Neuron (in vitro differentiated cells): ENCODE data around the gene IFT88.
A peak's percentile ranks its signal among the peaks of the same experiment; 100 is the strongest.

Experiments
- H2AFZ ChIP-seq: one replicate; pipeline ENCODE4 v1.6.1; 2013; ENCODE audit warnings: low read depth, mild to moderate bottlenecking, inconsistent platforms, low read length, moderate library complexity
- H3K27me3 ChIP-seq: one replicate; pipeline ENCODE4 v1.6.1; 2013; ENCODE audit warnings: low read length; ENCODE audit not compliant: insufficient read depth
- H3K36me3 ChIP-seq: one replicate; pipeline ENCODE4 v1.6.1; 2013; ENCODE audit warnings: low read length; ENCODE audit not compliant: insufficient read depth
- H3K4me1 ChIP-seq: one replicate; pipeline ENCODE4 v1.6.1; 2013; ENCODE audit warnings: low read length; ENCODE audit not compliant: insufficient read depth
- H3K4me3 ChIP-seq: 2 replicates; pipeline ENCODE4 v1.5.1; 2013; ENCODE audit warnings: mild to moderate bottlenecking, low read length, moderate library complexity
- H3K9me3 ChIP-seq: one replicate; pipeline ENCODE4 v1.6.1; 2013; ENCODE audit warnings: low read length

IFT88 gene

GRCh38 chr13:20566898-20567874 lies at the start of gene IFT88:
IFT88 (plus strand) TSS chr13:20567157; CDS start chr13:20574386, 7,229 bp downstream.
- Histone ChIP-seq H2AFZ (peak within 1 kb of the TSS; percentile 99), H3K4me1 (peaks cover 4% of the 10 kb centered on the region), H3K36me3 (no peaks in the 10 kb centered on the region), H3K9me3 (peaks cover 6% of the 10 kb centered on the region), H3K27me3 (no peaks in the 10 kb centered on the region), H3K4me3 (peak within 1 kb of the TSS; percentile 95)

GRCh38 chr13:20518660-20519100 lies 48.3 kb upstream of the IFT88 start:
- H3K36me3 ChIP-seq, result no peaks in the 10 kb centered on the region
- H3K4me3 ChIP-seq, result no peak overlapping the region
- no peak overlapping the region for H2AFZ ChIP-seq
- H3K27me3 ChIP-seq, result no peaks in the 10 kb centered on the region
- H3K9me3 ChIP-seq, result no peaks in the 10 kb centered on the region
- peaks cover 7% of the 10 kb centered on the region for H3K4me1 ChIP-seq

GRCh38 chr13:20519875-20520274 lies 47.1 kb upstream of the IFT88 start:
- Histone ChIP-seq H3K27me3 (no peaks in the 10 kb centered on the region), H3K4me1 (peaks cover 9% of the 10 kb centered on the region)

GRCh38 chr13:20521364-20522115 lies 45.4 kb upstream of the IFT88 start:
- Histone ChIP-seq H3K27me3 (no peaks in the 10 kb centered on the region), H3K9me3 (no peaks in the 10 kb centered on the region), H3K36me3 (no peaks in the 10 kb centered on the region), H3K4me1 (peaks cover 14% of the 10 kb centered on the region), H2AFZ (no peak overlapping the region), H3K4me3 (no peak overlapping the region)

More at GRCh38 chr13:20519875-20520274, 47.1 kb upstream of the IFT88 start:
- Histone ChIP-seq H3K36me3 (no peaks in the 10 kb centered on the region), H2AFZ (no peak overlapping the region), H3K4me3 (no peak overlapping the region), H3K9me3 (no peaks in the 10 kb centered on the region)

GRCh38 chr13:20525144-20525600 lies 41.8 kb upstream of the IFT88 start:
- Histone ChIP-seq H2AFZ (peak overlapping the region; percentile 82), H3K4me3 (peak overlapping the region; percentile 54), H3K9me3 (no peaks in the 10 kb centered on the region), H3K27me3 (peaks cover 9% of the 10 kb centered on the region), H3K36me3 (no peaks in the 10 kb centered on the region), H3K4me1 (peaks cover 14% of the 10 kb centered on the region)

GRCh38 chr13:20525601-20526544 lies 41.1 kb upstream of the IFT88 start, which contains the start of gene CRYL1:
CRYL1 (minus strand) TSS chr13:20525857; CDS start chr13:20525794, 63 bp downstream.
- H2AFZ ChIP-seq, result peak within 1 kb of the TSS; percentile 82
- H3K27me3 ChIP-seq, result peaks cover 9% of the 10 kb centered on the region
- peak within 1 kb of the TSS; percentile 54 for H3K4me3 ChIP-seq
- no peaks in the 10 kb centered on the region for H3K36me3 ChIP-seq
- H3K4me1 ChIP-seq, result peaks cover 14% of the 10 kb centered on the region
- no peaks in the 10 kb centered on the region for H3K9me3 ChIP-seq

GRCh38 chr13:20526664-20527063 lies 40.3 kb upstream of the IFT88 start:
- H3K4me1 ChIP-seq, result peaks cover 9% of the 10 kb centered on the region
- H3K4me3 ChIP-seq, result no peak overlapping the region
- peaks cover 9% of the 10 kb centered on the region for H3K27me3 ChIP-seq
- no peaks in the 10 kb centered on the region for H3K9me3 ChIP-seq
- no peaks in the 10 kb centered on the region for H3K36me3 ChIP-seq
- H2AFZ ChIP-seq, result no peak overlapping the region

- Histone ChIP-seq H3K9me3 (no peaks in the 10 kb centered on the region), H2AFZ (no peak overlapping the region), H3K4me3 (no peak overlapping the region), H3K4me1 (peaks cover 8% of the 10 kb centered on the region), H3K36me3 (no peaks in the 10 kb centered on the region), H3K27me3 (peaks cover 9% of the 10 kb centered on the region)
Observed at GRCh38 chr13:20528452-20528851, 38.5 kb upstream of the IFT88 start.

GRCh38 chr13:20534038-20534608 lies 32.8 kb upstream of the IFT88 start:
- peaks cover under 1% of the 10 kb centered on the region for H3K27me3 ChIP-seq
- H3K4me1 ChIP-seq, result no peaks in the 10 kb centered on the region
- H3K36me3 ChIP-seq, result no peaks in the 10 kb centered on the region
- H3K9me3 ChIP-seq, result peaks cover 3% of the 10 kb centered on the region
- no peak overlapping the region for H2AFZ ChIP-seq
- no peak overlapping the region for H3K4me3 ChIP-seq

GRCh38 chr13:20536992-20537391 lies 30.0 kb upstream of the IFT88 start:
- H3K4me3 ChIP-seq, result no peak overlapping the region
- H3K4me1 ChIP-seq, result no peaks in the 10 kb centered on the region
- no peak overlapping the region for H2AFZ ChIP-seq

GRCh38 chr13:20544201-20544923 lies 22.6 kb upstream of the IFT88 start:
- peaks cover 9% of the 10 kb centered on the region for H3K27me3 ChIP-seq
- peaks cover 2% of the 10 kb centered on the region for H3K4me1 ChIP-seq
- no peak overlapping the region for H3K4me3 ChIP-seq
- H3K9me3 ChIP-seq, result no peaks in the 10 kb centered on the region
- no peaks in the 10 kb centered on the region for H3K36me3 ChIP-seq
- no peak overlapping the region for H2AFZ ChIP-seq

More at GRCh38 chr13:20536992-20537391, 30.0 kb upstream of the IFT88 start:
- Histone ChIP-seq H3K27me3 (no peaks in the 10 kb centered on the region), H3K9me3 (peaks cover 3% of the 10 kb centered on the region), H3K36me3 (no peaks in the 10 kb centered on the region)
